ENCODE measurements around the gene METRNL.
"Not testable (repeated sequence)": the region's sequence is repeated elsewhere in the genome, so short reads cannot be mapped to it uniquely, and the experiment has no call there.

Gene METRNL

DNA sequence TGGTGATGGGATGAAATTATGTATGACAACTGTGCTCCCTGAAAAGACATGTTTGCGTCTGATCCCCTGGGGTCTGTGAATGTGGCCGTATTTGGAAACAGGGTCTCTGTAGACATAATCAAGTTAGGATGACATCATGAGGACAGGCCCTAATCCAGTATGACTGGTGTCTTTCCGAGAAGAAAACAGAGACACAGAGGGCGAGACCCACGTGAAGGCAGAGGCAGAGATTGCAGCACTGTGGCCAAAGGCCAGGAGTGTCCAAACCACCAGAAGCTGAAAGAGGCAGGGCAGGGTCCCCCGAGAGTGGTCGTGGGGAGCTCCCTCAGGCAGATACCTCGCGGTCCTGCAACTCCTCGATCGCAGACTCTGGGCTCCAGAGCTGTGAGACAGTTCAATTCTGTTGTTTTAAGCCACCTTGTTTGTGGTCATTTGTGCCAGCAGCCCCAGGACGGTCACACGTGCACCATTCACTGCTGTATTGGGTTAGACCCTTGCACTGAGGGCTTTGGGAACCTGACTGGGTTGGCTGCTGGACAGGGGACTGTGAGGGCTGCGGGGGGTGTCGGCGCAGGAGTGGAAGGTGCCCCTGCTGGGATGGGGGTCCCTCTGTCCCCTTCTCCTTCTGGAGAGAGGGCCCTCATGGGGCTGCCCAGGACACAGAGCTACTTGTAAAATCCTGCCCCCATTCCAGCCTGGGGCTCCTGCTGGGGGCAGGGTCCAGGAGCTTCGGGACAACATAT lies 27.7 kb downstream of the METRNL start:
- no peak for DNase-seq (ENCODE audit: low spot score)

DNA sequence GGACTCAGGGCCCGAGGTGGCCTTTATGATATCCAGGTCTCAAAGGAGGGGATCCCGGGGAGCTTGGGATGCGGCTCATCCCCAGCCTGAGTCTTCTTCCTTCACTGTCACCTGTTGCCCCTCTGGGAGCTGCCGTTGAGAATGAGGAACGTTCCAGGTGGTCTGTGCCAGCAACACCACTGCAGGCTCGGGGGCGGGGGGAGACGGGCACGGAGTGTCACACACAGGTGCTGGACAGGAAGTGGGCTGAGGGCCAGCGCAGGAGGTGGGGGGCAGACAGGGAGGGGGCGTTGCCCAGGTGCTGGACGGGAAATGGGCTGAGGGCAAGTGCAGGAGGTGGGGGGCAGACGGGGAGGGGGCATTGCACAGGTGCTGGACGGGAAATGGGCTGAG lies 28.2 kb downstream of the METRNL start:
- DNase-seq (ENCODE audit: low spot score): no peak

DNA sequence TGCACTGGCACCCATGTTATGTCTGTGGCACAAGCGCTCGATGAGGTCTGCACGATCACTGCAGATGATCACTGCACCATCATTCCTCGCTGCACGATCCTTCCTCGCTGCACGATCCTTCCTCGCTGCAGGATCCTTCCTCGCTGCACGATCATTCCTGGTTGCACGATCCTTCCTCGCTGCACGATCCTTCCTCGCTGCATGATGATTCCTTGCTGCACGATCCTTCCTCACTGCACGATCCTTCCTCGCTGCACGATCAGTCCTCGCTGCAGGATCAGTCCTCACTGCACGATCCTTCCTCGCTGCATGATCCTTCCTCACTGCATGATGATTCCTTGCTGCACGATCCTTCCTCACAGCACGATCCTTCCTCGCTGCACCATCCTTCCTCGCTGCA lies 29.3 kb downstream of the METRNL start:
- no peak for DNase-seq (ENCODE audit: low spot score)

DNA sequence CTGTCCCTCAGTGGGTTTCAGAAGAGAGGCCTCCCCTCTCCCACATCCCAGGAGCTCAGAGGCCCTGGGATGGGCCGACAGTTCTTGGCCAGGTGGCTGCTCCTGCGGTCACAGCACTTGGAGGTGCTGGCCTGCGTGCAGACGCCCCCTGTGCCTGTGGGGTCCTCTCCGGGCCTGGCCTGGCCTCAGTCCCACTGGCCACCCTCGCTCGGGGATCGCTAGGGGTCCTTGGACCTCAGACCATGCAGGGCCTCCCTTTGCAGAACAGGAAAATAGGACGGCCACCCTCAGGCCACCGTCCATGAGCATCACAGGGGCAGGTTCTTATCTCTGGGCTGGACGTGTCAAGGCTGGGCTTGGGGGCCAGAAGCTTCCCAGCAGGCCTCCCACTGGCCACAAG lies 30.0 kb downstream of the METRNL start:
- no peak for DNase-seq (ENCODE audit: low spot score)

DNA sequence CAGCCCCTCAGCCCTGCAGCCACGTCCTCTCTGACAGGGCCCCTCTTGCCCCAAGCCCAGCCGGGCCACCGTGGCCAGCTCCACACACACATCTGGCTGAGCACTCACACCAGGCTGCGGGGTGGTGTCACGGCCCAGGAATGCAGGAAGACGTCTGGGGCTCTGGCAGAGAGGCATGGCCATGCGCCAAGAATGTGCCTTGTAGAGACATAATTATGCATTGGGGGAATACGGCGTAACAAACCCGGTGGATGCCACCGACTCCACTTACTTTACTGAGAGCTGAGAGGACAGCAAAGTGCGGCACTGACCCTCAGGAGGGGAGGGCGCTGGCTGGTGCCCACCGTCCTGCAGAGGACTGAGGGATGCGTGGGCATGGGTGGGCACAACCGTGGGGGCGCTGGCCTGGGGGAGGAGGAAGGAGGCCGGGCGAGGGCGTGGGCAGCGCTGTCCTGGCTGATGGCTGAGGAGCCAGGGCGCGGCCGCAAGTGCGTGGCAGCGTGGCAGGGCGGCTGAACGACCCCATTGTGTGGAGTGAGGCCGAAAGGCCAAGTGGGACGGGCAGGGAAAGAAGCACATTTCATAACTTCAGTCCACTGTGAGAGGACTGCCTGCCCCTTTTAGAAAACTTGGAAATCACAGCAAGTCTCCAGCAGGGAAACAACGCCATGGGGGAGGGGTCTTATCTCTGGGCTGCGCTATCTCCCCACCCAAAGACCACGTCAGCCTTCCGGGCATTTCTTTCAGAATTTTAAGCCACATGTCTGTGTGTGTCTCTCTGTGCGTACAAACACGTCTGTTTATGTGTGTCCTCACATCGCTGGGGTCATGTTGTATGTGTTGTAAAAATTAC lies 30.6 kb downstream of the METRNL start:
- peak; percentile 98 for DNase-seq (ENCODE audit: low spot score)

DNA sequence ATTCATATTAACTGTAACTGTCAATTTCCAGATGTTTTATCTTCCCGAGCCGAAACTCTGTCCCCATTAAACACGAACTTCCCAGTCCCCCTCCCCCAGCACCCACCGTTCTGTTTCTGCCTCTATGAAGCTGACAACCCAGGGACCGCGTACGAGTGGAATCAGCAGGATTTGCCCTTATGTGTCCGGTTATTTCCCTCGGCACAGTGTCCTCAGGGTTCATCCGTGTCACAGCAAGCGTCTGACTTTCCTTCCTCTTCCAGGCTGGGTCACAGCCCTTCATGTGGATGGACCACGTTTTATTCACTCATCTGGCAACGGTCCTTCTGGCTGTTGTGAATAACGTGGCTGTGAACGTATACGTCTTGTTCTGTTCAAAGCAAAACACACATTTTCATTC lies 31.3 kb downstream of the METRNL start:
- DNase-seq (ENCODE audit: low spot score): peak; percentile 48

DNA sequence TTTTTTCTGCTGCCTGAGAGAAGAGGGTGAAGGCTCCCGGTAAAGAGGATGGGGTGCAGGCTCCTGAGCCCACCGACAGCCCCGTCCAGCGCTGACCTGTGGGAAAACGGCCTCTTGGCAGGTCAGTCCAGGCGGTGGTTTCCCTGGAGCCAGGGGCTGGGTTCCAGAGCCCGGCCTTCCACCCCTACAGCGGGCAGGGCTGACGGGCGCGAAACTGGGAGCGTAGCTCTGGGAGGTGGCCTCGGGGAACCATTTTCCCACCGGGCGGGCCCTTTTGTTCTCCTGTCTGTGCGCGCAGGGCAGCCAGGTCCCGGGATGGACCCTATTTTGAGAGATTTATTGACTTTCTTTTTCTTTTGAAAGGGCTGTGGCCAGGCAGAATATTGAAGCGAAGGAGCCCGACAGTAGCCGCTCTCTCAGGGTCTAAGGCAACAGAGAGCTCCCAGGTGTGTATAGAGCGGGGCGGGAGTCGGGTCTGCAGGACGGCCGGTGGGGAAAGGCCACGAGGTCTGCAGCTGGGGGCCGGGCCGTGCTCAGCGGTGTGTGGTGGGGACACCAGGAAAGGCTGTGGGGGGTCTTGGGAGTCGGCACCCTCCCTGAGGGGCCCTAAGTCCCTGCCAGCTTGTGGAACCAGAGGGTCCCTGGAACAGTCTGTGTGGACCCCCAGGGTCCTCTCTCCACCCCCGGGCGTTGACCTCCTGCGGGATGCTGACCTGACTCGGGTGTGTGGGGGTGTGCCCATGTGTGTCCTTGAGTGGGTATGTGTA lies 32.3 kb downstream of the METRNL start:
- DNase-seq (ENCODE audit: low spot score): no peak

DNA sequence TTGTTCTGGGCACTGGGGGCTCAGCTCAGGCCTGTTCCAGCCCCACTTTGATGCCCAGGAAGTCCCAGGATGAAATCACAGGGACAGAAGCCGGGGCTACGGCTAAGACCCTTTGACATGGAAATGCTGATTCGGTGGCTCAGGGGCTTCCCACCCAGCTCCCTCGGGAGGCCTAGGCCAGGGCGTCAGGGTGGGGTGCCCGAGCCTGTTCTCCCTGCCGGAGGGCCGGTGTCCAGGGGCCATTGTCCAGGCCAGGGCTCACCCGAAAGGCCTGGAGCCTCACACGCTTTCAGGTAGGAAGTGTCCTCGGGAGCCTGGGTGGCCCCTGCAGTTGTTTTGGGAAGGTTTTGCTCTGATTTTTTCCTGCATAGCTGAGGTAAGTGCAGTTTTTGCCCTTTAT lies 34.0 kb downstream of the METRNL start:
- no peak for DNase-seq (ENCODE audit: low spot score)

DNA sequence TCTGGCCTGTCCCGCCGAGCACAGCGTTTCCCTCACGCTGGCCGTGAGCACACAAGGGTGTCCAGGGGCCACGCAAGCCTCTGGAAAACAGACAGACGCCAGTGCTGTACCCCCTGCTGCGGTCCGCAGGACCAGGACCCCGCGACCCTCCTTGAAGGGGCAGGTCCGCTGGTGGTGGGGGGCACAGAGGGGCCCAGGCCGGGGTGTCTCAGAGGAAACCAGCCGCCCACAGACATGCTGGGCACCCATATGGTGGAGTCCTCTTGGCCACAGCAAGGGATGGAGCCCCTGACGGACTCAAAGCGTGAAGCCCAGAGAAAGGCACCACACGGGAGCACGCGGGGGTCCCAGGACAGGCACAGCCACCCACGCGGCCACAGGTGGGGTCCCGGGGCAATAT lies 34.4 kb downstream of the METRNL start:
- no peak for DNase-seq (ENCODE audit: low spot score)

DNA sequence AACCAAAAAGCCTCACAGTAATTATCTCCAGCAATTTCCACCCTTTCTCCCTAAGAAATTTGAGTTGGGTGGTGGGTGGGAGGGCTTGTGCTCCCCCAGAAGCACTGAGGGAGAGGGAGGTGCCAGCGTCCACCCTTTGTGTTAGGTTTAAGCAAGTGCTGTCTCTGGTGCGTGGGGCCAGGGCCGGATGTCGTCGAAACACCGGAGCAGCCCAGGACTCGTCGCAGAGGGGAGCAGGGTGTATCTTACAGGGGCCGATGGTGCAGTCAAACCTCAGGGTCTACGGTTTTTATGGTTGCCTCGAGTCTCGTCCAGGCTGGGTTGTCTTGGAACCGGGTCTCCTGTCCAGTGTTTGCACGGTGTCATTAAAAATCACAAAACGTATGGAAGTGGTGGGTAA lies 35.3 kb downstream of the METRNL start:
- DNase-seq (ENCODE audit: low spot score): no peak

DNA sequence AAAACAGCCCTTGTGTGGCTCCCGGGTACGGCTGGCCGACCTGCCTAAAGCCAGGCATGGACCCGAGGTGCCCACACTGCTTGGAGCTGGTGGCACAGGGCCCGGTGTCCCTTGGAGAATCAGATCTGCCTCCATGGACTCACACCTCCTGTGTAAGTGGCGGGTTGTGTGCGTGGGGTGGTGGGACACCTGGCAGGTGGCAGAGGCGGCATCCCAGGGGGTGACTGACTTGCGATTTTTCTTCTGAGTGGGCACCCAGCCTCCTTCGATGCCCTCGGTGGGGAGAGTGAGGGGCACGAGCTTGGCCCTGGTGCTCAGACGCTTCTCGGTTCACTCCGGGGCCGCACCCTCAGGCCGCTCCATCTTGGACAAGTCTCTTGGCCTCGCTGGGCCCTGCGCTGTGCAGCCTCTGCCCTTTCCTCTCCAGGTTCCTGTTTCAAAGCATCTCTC lies 35.8 kb downstream of the METRNL start:
- DNase-seq (ENCODE audit: low spot score): no peak

DNA sequence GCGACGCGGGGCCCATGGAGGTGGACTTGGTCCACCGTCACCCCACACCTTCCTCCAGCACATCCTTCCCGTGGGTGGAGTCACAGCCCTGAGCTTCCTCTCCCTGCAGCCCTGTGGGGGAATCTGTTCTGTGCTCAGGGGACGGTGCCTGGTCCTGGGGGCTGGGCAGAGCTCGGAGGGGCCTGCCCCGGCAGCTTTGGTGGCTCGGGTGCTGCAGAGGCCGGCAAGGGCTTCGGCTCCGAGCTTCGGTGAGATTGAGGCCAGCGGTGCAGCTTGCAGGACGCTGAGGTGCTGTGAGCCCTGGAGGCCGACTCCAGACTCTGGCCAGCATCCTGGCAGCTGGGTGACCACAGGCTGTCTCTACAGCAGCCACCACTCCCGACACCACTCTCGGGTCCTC lies 36.4 kb downstream of the METRNL start:
- DNase-seq (ENCODE audit: low spot score): no peak

DNA sequence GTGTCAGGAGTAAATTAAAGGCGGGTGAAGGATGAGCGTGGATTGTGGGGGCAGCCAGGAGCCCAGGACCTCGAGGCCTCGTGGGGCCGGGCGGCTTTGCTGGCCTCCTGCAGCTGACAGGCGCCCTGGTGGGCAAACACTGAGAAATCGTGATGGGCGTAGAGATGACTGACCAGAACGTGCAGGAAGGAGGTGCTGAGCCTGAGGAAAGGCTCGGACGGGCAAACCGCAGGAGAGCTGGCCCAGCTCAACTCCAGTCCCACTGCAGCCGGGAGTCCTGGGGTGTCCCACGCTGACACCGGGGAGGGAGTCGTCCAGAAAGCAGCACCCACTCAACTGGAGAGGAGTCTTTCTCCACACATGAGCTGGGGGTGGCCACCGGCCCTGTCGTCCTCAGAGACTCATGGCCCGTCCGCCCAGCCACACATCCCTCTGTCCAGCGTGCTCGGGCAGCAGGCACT lies 36.9 kb downstream of the METRNL start:
- DNase-seq (ENCODE audit: low spot score): no peak

DNA sequence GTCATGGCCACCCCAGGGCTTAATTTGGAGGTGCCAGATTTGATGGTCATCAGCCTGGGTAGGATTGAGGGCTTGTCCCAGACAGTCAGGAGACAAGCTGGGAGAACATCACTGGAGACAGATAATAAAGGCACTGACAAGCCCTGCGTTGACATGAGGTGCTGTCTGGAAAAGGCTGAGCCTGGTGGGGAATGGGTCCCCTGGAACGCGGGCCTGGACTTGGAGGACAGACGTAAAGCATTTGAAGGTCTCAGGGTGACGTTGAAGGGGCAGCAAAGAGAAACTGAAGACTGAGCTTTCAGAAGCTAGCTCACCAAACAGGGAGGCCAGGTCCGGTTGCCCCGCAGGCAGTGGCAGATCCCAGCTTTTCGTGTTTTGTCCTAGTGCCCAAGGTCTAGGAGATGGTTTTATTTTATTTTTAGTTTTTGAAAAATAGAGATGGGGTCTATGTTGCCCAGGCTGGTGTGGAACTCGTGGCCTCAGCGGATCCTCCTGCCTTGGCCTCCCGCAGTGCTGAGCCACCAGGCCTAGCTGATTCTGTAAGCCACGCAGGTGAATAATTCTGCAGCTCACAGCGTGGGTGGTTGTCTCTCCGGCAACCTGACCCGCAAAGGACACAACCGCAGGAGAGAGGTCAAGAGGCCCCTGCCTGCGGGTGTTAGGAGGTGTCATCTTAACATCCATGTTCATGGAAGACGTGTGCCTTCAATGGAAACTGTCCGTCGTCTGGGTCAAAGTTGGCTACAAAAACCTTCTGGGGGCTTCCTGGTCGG lies 37.6 kb downstream of the METRNL start:
- DNase-seq (ENCODE audit: low spot score): no peak

DNA sequence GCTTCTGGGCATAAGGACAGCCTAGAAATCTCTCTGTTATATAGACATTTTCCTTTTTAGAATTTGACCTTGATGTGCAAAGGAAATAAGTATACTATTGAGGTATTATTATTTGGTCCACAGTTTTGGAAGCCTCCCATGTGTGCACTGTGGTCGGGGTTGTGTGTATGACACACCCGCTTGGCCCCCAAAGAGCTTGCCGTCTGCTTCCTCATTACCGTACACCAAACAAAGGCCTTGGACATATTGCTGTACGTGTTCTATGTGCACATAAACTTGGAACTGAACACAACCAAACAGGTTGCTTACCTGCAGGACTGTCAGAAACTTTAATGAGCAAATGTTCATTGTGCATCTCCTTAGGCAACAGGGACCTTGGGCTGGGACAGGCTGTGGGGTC lies 38.2 kb downstream of the METRNL start:
- DNase-seq (ENCODE audit: low spot score): no peak

DNA sequence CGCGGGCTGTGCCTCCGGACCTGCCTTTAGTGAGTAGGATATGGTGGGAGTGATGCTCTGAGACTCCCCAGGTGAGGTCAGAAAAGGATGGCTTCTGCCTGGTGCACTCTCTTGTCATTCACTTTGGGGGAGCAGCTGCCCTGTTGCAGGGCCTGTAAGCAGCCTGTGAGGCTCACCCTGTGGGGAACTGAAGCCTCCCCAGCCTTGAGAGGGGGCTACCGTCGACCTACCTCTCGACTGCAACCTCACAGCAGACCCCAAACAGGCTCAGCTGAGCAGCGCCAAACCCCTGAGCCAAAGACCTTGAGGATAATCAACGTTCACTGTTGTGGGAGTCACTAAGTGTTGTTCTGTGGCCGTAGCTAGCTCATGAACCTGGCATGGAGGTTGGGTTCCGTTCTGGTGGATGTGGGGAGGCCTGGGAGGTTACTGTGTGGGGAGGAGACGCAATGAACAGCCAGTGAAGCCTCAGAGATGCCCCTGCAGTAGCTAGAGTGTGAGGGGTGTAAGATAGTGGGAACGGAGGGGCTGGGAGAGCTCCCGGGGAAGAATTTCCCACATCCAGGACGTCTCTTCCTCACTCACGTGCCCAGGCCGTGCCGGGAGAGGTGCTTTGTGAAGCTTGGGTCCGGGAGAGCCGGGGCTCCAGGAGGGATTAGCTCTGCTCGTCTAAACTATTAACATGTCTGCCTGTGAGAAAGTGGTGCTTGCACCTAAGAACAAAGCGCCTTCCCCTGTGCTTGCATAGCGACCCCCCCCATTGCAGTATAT lies 38.8 kb downstream of the METRNL start:
- no peak for DNase-seq (ENCODE audit: low spot score)

DNA sequence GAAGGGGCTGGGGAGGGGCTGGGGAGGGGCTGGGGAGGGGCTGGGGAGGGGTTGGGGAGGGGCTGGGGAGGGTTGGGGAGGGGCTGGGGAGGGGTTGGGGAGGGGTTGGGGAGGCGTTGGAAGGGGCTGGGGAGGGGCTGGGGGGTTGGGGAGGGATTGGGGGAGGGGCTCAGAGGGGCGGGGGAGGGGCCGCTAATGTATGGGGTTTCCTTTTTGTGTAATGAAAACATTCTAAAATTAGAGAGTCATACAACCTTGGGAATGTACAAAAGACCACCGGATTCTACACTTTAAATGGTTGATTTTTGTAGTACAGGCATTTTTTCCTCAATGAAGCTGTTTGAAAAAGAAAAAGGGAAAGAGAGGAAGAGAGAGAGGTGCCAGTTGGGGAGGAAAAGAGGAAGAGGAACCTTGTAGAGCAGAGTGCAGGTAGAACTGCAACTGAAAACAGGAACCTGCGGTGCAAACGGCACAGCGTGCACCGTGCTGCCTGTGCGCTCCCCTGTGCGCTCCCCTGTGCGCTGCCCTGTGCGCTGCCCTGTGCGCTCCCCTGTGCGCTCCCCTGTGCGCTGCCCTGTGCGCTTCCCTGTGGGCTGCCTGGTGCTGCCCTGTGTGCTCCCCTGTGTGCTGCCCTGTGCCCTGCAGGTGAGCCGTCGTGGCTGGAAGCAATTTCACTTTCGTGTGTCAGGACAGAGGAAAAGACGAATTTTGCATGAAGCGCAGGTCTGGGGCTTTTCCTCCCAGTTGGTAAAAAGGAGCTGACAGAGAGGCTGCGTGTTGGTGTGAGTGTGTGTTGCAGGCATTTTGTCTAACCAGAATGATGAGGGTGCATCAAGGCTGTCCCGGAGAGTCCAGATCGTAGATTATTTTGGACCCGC lies 40.8 kb downstream of the METRNL start:
- DNase-seq (ENCODE audit: low spot score): no peak

DNA sequence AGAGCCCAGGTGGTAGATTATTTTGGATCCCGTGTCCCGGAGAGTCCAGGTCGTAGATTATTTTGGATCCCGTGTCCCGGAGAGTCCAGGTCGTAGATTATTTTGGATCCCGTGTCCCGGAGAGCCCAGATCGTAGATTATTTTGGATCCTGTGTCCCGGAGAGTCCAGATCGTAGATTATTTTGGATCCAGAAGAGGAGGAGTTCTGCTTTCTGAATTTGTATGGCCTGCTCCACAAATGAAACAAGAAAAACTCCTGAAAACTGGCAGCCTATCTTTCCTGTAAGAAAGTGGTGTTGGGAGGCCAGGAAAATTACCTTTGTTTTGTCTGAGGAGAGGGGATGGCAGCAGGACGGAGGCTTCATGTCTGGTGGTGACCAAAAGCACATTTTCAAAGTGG lies 42.1 kb downstream of the METRNL start:
- DNase-seq (ENCODE audit: low spot score): not testable (repeated sequence)

DNA sequence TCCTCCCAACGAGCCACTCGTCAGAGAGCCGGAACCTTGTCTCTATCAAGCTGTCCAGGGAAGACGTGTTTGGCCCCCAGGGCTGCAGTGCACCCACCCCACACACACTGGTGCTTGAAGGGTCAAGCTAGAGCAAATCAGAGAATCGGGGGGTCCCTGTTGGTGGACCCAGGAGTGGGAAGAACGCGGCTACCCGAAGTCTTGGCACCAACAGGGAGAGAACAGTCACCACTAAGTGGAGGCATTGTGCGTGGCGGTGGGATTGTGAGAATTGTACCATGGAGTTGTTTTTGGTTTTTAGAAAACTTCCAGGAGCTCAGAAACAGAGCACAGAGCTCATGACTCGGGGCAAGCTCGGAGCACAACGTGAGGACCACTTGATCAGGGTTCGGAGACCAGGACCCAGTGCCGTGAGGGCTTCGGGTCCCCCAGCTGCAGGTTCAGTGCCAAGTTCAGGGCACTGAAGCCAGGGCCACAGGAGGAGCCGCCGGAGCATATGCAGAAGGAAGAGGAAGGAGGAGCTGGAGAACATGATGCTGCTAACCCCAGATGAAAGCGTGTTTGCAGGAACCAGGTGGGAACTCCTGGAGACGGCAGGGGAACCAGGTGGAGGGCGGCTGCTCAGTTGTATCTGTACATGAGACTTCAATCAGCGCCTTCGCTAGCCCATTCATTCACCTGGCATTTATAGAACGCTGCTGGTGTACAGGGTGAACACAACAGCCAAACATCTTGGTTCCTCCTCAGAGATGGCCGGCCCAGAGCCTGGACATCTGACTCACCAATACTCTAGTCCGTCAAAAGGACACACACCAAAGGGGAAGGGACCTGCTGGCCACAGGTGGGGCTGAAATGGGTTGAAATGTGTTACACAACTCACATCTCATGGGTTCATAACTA lies 42.8 kb downstream of the METRNL start:
- no peak for DNase-seq (ENCODE audit: low spot score)
